HT-29 (cell line): Measurements from ENCODE around the gene HBM. TPM values are rescaled to one million over a fixed set of nuclear protein-coding genes. Genes with fewer than 3 reads are reported as not detected.
"Not testable (repeated sequence)": the region's sequence is repeated elsewhere in the genome, so short reads cannot be mapped to it uniquely, and the experiment has no call there.

ENCODE experiments used
- DNase-seq: peaks from one replicate; pipeline ENCODE4 v3.0.0-alpha.2; 2015; ENCODE audit warnings: low spot score
- total RNA-seq: library from RNA; depleted of rRNA; stranded (reverse); fragments of >200 nt; shearing (Covaris generic); gene quantifications from 2 replicates; pipeline ENCODE4 v1.2.3, GENCODE V29; 2014

HBM gene
- total RNA-seq, 1 experiment from 2014 or later: not detected

- DNase-seq: no peak
These were observed 2.6 kb downstream of the HBM start for GRCh38 chr16:168424-168823.

DNA sequence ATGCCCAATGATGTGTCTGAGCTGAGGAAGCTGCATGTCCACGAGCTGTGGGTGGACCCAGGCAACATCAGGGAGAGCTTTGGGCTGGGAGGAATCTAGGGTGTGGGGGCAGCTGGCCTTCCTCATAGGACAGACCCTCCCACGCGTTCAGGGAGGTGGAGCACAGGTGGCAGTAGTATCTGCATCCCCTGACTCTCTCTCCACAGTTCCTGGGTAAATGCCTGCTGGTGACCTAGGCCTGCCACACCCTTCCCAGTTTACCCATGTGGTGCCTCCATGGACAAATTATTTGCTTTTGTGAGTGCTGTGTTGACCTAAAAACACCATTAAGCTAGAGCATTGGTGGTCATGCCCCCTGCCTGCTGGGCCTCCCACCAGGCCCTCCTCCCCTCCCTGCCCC, 3.2 kb downstream of the HBM start:
- DNase-seq: no peak

DNA sequence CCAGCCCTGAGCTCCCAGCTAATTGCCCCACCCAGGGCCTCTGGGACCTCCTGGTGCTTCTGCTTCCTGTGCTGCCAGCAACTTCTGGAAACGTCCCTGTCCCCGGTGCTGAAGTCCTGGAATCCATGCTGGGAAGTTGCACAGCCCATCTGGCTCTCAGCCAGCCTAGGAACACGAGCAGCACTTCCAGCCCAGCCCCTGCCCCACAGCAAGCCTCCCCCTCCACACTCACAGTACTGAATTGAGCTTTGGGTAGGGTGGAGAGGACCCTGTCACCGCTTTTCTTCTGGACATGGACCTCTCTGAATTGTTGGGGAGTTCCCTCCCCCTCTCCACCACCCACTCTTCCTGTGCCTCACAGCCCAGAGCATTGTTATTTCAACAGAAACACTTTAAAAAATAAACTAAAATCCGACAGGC, 4.3 kb downstream of the HBM start:
- peak; percentile 15 for DNase-seq

GRCh38 chr16:170788-171187, 5.0 kb downstream of the HBM start:
- DNase-seq: no peak

DNA sequence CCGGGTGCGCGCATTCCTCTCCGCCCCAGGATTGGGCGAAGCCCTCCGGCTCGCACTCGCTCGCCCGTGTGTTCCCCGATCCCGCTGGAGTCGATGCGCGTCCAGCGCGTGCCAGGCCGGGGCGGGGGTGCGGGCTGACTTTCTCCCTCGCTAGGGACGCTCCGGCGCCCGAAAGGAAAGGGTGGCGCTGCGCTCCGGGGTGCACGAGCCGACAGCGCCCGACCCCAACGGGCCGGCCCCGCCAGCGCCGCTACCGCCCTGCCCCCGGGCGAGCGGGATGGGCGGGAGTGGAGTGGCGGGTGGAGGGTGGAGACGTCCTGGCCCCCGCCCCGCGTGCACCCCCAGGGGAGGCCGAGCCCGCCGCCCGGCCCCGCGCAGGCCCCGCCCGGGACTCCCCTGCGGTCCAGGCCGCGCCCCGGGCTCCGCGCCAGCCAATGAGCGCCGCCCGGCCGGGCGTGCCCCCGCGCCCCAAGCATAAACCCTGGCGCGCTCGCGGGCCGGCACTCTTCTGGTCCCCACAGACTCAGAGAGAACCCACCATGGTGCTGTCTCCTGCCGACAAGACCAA, 6.7 kb downstream of the HBM start, which contains the start of gene HBA2:
HBA2 (plus strand) TSS at position 503 of the 568 bp plus-strand sequence; CDS start at position 540, 37 bp downstream.
- not testable (repeated sequence) for DNase-seq

GRCh38 chr16:173211-173854, 7.6 kb downstream of the HBM start:
- DNase-seq: not testable (repeated sequence)

DNA sequence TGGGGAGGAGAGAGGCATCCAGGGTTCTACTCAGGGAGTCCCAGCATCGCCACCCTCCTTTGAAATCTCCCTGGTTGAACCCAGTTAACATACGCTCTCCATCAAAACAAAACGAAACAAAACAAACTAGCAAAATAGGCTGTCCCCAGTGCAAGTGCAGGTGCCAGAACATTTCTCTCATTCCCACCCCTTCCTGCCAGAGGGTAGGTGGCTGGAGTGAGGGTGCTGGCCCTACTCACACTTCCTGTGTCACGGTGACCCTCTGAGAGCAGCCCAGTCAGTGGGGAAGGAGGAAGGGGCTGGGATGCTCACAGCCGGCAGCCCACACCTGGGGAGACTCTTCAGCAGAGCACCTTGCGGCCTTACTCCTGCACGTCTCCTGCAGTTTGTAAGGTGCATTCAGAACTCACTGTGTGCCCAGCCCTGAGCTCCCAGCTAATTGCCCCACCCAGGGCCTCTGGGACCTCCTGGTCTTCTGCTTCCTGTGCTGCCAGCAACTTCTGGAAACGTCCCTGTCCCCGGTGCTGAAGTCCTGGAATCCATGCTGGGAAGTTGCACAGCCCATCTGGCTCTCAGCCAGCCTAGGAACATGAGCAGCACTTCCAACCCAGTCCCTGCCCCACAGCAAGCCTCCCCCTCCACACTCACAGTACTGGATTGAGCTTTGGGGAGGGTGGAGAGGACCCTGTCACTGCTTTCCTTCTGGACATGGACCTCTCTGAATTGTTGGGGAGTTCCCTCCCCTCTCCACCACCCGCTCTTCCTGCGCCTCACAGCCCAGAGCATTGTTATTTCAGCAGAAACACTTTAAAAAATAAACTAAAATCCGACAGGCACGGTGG, 8.4 kb downstream of the HBM start:
- DNase-seq: peak; percentile 19

GRCh38 chr16:175011-175949, 9.5 kb downstream of the HBM start:
- no peak for DNase-seq

- DNase-seq: not testable (repeated sequence)
These were observed 10.2 kb downstream of the HBM start for GRCh38 chr16:176006-176405.

GRCh38 chr16:176477-177382, 11.0 kb downstream of the HBM start, which contains the start of gene HBA1:
Gene HBA1 (plus strand): TSS chr16:176680. CDS start chr16:176717, 37 bp downstream.
- not testable (repeated sequence) for DNase-seq

DNA sequence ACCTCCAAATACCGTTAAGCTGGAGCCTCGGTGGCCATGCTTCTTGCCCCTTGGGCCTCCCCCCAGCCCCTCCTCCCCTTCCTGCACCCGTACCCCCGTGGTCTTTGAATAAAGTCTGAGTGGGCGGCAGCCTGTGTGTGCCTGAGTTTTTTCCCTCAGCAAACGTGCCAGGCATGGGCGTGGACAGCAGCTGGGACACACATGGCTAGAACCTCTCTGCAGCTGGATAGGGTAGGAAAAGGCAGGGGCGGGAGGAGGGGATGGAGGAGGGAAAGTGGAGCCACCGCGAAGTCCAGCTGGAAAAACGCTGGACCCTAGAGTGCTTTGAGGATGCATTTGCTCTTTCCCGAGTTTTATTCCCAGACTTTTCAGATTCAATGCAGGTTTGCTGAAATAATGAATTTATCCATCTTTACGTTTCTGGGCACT, 11.6 kb downstream of the HBM start:
- DNase-seq: no peak

DNA sequence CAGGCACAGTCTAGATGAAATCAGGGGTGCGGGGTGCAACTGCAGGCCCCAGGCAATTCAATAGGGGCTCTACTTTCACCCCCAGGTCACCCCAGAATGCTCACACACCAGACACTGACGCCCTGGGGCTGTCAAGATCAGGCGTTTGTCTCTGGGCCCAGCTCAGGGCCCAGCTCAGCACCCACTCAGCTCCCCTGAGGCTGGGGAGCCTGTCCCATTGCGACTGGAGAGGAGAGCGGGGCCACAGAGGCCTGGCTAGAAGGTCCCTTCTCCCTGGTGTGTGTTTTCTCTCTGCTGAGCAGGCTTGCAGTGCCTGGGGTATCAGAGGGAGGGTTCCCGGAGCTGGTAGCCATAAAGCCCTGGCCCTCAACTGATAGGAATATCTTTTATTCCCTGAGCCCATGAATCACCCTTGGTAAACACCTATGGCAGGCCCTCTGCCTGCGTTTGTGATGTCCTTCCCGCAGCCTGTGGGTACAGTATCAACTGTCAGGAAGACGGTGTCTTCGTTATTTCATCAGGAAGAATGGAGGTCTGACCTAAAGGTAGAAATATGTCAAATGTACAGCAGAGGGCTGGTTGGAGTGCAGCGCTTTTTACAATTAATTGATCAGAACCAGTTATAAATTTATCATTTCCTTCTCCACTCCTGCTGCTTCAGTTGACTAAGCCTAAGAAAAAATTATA, 12.3 kb downstream of the HBM start:
- DNase-seq: peak; percentile 15

DNA sequence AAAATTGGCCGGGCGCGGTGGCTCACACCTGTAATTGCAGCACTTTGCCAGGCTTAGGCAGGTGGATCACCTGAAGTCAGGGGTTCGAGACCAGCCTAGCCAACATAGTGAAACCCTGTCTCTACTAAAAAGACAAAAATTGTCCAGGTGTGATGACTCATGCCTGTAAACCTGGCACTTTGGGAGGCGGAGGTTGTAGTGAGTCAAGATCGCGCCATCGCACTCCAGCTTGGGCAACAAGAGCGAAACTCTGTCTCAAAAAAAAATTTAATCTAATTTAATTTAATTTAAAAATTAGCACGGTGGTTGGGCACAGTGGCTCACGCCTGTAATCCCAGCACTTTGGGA, 12.9 kb downstream of the HBM start:
- DNase-seq: peak; percentile 13

GRCh38 chr16:179211-180092, 13.7 kb downstream of the HBM start:
- DNase-seq: no peak

GRCh38 chr16:180101-180675, 14.4 kb downstream of the HBM start, which contains the start of gene HBQ1:
Gene HBQ1 (plus strand): TSS chr16:180459. CDS start chr16:180487, 28 bp downstream.
- DNase-seq: no peak

GRCh38 chr16:180681-181564, 15.1 kb downstream of the HBM start:
- peak; percentile 82 for DNase-seq

DNA sequence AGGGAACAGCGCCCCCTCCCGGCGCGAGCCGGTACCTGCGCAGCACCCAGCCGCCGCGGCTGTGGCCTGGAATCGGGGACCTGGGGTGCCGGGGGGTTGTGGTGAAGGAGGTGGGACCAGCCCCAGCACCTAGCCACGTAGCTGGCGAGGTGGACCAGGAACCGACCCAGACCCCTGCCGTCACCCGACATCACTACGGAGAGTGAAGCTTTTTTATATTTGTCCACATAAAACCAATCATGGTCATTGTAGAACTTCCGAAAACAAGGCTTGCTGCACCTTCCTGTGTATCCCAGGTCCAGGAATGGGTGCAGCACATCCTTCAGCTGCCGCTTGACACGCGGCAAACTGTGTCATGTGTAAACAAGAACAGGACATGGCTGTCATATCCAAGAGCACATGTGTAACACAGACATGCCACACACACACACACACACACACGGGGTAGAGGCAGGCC, 15.8 kb downstream of the HBM start:
- DNase-seq: no peak
